CD4-positive, alpha-beta T cell treated with Interleukin-17A for 1 hour (primary cell): Measurements from ENCODE around the gene LHX3.

Experiments
- DNase-seq: peaks from one replicate; pipeline ENCODE4 v3.0.0-alpha.2; 2020

Gene LHX3

GRCh38 chr9:136205707-136205992 lies 722 bp upstream of the LHX3 start:
- DNase-seq: no peak

GRCh38 chr9:136204145-136204805 lies 653 bp downstream of the LHX3 start:
- no peak for DNase-seq

DNA sequence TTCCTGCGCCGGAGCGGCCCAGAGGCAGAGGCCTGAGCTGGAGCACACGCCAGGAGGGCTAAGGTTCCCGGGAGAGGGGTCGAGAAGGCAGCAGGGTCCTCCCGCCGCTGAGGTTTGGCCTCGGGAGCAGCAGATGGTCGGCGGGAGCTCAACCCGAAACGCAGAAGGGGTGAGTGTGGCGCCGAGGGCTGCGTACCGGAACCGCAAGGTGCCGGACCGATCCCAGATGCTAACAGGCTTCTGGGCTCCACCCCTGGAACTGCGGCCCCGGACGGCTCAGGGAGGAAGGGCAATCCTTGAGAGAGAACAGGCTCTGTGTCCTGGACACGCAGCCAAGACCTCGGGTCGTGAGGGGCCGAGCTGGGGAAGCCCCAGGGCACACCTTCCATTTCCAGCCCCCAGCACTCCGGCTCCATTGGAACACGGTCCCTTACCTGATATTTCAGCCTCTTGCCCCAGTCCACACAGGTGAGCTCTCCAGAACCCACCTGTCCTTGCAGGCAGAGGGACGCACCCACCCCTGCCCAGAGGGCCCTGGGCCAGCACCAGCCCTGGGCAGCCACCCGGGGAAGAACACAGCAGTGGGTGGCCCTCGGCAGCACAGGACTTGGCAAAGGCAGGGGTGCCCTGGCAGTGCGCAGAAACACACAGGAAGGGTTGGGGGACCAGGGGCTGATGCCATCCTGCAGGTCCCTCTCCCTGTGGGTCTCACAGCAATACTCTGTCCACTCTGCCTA lies 1.4 kb downstream of the LHX3 start:
- no peak for DNase-seq

- no peak for DNase-seq
Measured at GRCh38 chr9:136202454-136203407, 2.2 kb downstream of the LHX3 start.

DNA sequence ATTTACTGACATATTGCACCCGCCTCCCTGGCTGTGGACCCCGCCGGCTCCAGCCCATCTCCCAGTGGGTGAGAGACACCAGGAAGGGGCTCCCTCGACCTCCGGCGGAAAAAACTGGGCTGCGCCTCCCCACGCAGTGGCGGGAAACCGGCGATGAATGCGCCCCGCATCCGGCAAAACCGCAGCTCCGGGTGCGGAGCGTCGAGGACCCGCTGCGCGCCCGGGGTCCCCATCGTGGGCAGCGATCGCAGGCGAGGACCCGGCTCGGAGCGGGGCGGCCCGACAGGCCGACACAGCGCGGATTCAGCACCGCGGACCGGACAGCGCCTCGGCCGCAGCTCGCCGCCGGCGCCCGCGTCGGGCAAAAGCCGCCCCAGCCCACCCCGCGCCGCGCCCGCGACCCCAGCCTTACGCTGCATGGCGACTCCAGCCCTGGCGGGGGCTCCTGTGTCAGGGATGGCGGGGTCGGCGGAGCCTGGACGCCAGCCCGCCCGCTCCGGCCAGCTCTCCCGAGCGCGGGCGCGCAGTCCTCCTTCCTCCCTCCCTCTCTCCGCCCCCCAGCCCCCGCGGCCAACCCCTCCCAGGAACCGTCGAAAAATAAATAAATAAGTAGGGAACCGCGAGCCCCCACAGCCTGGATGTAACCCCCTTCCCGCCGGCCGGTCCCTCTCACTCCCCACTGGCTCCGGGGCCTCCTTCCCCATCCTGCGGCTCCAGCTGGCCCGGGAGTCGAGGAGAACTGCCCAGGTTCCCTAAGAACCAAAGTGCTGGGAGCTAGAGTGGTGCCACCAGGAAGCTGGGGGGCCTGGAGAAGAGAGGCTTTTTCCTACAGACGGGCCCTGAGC lies 3.1 kb downstream of the LHX3 start:
- no peak for DNase-seq

GRCh38 chr9:136201174-136201573 lies 3.8 kb downstream of the LHX3 start:
- DNase-seq: no peak

- DNase-seq: no peak
Measured at GRCh38 chr9:136200424-136200823, 4.5 kb downstream of the LHX3 start.

DNA sequence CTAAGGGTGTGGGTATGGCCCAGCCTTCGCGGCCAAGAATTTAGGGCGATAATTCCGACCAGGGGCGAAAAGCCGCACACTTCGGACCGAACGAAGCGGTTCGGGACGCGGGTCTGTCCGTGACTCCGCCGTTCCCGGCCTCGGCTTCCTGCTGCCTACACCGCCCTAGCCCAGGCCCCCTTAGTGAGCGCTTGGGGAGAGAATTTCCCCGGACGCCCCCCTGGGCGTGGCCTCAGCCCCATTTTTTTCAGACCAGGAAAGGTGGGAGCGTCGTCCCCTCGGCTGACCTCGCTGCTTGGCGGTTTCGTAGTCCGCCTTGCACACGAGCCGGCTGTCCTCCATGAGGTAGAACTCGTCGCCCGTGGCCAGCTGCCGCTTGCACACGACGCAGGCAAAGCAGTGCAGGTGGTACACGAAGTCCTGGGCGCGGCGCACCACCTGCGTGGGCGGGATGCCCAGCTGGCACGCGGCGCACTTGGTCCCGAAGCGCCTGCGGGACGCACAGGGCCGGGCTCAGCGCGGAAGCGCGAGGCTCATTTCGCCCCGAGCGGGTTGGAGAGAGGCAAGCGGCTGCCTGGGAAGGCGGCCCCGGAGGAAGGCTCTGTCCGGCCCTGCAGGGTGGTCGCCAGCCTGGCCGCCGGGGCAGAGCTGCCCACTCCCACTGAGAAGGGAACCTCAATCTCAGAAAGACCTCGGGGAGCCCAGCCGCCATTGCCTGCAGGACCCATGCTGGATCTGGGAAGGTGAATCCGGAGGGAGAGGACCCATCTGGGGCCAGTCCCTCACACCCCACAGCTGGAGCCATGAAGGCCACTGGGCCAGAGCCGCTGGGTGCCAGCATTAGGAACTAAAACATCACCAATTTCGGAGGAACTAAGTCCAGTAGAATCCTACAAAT lies 5.3 kb downstream of the LHX3 start:
- no peak for DNase-seq

DNA sequence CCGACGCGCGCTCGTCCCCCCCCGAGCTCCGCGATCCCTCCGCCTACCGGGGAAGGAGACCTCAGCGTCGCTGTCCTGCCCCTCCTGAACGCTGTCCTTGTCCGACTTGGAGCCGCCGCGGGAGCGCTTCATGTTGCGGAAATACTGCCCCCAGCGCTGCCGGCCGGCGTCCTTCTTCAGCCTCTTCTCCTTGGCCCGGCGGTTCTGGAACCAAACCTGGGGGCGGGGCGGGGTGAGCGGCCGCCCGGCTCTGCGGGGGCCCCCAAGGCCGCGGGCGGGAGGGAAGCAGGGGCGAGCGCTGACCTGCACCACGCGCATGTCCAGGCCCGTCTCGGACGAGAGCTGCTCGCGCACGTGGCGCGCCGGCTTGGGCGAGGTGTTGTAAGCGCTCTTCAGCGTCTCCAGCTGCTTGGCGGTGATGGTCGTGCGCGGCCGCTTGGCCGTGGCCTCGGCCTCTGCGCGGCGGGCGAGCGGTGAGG lies 6.3 kb downstream of the LHX3 start:
- DNase-seq: no peak

- DNase-seq: no peak
Measured at GRCh38 chr9:136197930-136198604, 6.9 kb downstream of the LHX3 start.

- DNase-seq: no peak
Measured at GRCh38 chr9:136197084-136197875, 7.6 kb downstream of the LHX3 start.

DNA sequence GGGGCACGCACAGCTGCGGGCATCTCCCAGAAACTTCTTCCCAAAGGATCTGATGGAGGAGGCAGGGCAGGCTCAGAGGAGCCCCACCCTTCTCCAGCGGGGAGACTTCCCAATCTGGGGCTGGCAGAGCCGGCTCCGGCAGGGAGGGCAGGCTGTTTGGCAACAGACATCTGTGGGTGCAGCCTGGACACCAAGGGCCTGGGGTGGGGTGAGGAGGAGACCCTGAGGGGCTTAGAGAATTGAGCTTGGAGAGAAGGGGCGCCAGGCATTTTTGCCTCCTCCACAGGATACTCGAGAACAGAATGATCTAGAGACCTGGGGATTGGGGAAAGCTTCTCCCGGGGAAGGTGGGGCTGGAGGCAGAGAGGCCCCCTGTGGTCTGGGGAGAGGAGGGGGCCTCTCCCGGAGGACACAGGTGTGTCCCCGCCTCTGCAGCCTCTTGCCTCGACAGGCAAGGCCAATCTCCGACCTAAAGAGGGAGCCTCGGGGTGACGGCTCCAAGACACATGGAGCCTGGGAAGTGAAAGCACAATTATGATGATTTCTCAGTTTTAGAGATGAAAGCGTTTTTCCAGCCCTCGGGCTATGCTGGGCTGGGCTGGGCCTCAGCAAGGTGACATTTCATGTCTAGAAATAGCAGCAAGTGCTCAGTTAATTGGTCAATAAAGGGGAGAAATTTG lies 8.4 kb downstream of the LHX3 start:
- no peak for DNase-seq

- DNase-seq: no peak
Measured at GRCh38 chr9:136194540-136194939, 10.4 kb downstream of the LHX3 start.

GRCh38 chr9:136193891-136194279 lies 11.0 kb downstream of the LHX3 start:
- DNase-seq: no peak

GRCh38 chr9:136193127-136193890 lies 11.6 kb downstream of the LHX3 start:
- DNase-seq: no peak

GRCh38 chr9:136192289-136193126 lies 12.4 kb downstream of the LHX3 start:
- no peak for DNase-seq

DNA sequence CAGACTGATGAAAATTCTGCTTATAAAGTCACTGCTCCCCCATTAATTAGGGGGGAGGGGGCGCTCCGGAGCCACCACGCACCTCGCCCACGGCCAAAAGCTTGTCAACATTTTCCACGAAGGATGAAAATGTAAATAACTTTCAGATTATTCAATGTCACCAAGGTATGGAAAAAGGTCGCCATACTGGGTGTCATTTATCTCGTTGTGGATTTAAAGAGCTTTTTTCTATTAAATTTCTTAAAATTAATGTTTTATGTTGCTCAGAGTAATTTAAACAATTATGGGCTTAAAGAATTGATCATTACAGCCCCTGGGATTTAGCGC lies 13.0 kb downstream of the LHX3 start:
- no peak for DNase-seq
